ENCODE results near the gene HSDL1. TPM values are rescaled to one million over a fixed set of nuclear protein-coding genes. Genes with fewer than 3 reads are reported as not detected.

Gene HSDL1
- total and polyA plus RNA-seq, 2 of the 8 experiments (the other 6 are each of a cell fraction or from before 2014, with no cell fraction given) = 25.0 to 55.7 TPM

DNA sequence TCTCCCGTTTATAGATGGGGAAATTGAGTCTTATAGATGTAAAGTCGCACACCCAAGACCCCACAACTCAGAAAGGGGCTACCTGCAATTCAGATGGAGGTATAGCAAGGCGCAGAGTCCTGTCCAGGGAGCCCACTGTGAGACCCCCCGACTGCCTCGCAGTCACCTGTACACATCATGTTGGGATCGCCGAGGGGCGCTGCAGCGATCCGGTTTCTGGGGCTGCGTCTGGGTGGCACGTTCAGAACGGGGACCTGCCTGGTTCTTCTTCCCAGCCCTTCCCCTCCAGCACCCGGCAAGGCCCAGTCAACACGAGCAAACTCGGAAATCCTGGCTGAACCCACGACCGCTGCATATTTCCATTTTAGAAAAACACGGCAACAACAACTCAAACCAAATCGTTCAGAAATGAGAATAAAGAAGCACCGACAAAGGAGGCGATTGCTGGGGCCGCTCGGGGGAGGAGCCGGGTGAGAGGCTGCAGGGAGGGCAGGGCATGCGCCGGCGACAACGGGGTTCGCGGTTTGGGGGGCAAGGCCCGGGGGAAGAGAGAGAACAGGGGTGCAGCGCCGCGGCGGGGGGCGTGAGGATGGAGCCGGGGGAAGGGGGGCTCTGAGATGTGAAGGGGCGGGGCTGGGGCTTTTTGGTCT is 643 bp downstream of the HSDL1 start (continued):
- TF ChIP-seq FOSL1 (IDR thresholded peaks at IDR 0.05; ENCODE audit: insufficient read depth, low read depth, low read length) (no peak), JUND (IDR thresholded peaks at IDR 0.05; ENCODE audit: low read length) (no peak), BCL11A (IDR thresholded peaks at IDR 0.05; ENCODE audit: low read depth in 2 of 2, low read length in 2 of 2) (no peak), POLR2AphosphoS5 (IDR thresholded peaks at IDR 0.05; ENCODE audit: low read depth, low read length) (no peak), PHF8 (conservative IDR thresholded peaks at IDR 0.05; ENCODE audit: low read depth, low read length) (0 out of 2 replicates have a peak, but pooled peaks have one; percentile 8), TAF7 (optimal IDR thresholded peaks at IDR 0.05; ENCODE audit: borderline replicate concordance, low read depth, low read length) (no peak), POU5F1 (IDR thresholded peaks at IDR 0.05; ENCODE audit: low read depth, low read length) (no peak), BRCA1 (IDR thresholded peaks at IDR 0.05; ENCODE audit: low read depth, low read length) (no peak), CBX5 (IDR thresholded peaks at IDR 0.05; ENCODE audit: low read depth, low read length) (no peak), SIN3A (conservative IDR thresholded peaks at IDR 0.05 in 1 of 2, IDR thresholded peaks at IDR 0.05 in 1 of 2; ENCODE audit: low read depth in 1 of 2, low read length in 2 of 2) (no peak), SP4 (IDR thresholded peaks at IDR 0.05; ENCODE audit: low read length) (no peak), ASH2L (IDR thresholded peaks at IDR 0.05; ENCODE audit: low read length) (no peak), HDAC2 (IDR thresholded peaks at IDR 0.05; ENCODE audit: borderline replicate concordance in 1 of 2, low read depth in 2 of 2, low read length in 2 of 2) (no peak; a peak in 1 of 4 replicates), GABPA (IDR thresholded peaks at IDR 0.05; ENCODE audit: borderline replicate concordance, insufficient read depth, low read length) (no peak), CBX8 (IDR thresholded peaks at IDR 0.05; ENCODE audit: borderline replicate concordance, low read depth, low read length) (no peak), KDM4A (IDR thresholded peaks at IDR 0.05; ENCODE audit: low read depth, low read length, severe bottlenecking) (peak; percentile 4), KDM5A (IDR thresholded peaks at IDR 0.05; ENCODE audit: low read length) (no peak), POLR2A (IDR thresholded peaks at IDR 0.05; ENCODE audit: control extremely low read depth in 1 of 2, low read depth in 2 of 2, low read length in 2 of 2) (no peak), EP300 (IDR thresholded peaks at IDR 0.05; ENCODE audit: borderline replicate concordance in 1 of 2, low read depth in 2 of 2, low read length in 2 of 2) (no peak), SUZ12 (IDR thresholded peaks at IDR 0.05; ENCODE audit: low read length) (no peak), SRF (IDR thresholded peaks at IDR 0.05; ENCODE audit: low read depth, low read length) (no peak), SIRT6 (IDR thresholded peaks at IDR 0.05; ENCODE audit: low read length) (no peak)
- TF ChIP-seq, protein P1, sequence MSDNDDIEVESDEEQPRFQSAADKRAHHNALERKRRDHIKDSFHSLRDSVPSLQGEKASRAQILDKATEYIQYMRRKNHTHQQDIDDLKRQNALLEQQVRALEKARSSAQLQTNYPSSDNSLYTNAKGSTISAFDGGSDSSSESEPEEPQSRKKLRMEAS (IDR thresholded peaks at IDR 0.05) = peak; percentile 15; the same call in 1 of the 2 replicates
- TF ChIP-seq, protein P2, sequence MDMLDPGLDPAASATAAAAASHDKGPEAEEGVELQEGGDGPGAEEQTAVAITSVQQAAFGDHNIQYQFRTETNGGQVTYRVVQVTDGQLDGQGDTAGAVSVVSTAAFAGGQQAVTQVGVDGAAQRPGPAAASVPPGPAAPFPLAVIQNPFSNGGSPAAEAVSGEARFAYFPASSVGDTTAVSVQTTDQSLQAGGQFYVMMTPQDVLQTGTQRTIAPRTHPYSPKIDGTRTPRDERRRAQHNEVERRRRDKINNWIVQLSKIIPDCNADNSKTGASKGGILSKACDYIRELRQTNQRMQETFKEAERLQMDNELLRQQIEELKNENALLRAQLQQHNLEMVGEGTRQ (IDR thresholded peaks at IDR 0.05; ENCODE audit: low read length) = no peak
